ENCODE results near the gene PARD3.

DNA sequence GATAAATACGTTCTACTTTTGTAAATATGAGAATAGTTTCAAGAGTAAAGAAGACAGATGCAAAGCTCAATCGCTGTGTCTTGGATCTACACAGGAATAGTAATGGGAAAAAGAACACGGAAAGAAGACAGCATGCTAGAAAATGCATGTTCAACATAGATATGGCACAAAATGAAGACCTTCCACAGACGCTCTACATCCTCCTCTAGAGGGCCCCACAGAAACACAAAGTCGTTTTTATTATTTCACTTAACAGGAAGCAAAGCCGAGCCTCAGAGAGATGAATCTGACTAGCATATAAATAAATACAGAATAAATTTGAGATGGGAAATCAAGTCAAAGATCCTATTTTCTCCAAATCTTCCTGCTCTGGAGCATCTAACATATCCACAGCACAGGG lies 292.6 kb downstream of the PARD3 start:
- TF ChIP-seq, protein P1, sequence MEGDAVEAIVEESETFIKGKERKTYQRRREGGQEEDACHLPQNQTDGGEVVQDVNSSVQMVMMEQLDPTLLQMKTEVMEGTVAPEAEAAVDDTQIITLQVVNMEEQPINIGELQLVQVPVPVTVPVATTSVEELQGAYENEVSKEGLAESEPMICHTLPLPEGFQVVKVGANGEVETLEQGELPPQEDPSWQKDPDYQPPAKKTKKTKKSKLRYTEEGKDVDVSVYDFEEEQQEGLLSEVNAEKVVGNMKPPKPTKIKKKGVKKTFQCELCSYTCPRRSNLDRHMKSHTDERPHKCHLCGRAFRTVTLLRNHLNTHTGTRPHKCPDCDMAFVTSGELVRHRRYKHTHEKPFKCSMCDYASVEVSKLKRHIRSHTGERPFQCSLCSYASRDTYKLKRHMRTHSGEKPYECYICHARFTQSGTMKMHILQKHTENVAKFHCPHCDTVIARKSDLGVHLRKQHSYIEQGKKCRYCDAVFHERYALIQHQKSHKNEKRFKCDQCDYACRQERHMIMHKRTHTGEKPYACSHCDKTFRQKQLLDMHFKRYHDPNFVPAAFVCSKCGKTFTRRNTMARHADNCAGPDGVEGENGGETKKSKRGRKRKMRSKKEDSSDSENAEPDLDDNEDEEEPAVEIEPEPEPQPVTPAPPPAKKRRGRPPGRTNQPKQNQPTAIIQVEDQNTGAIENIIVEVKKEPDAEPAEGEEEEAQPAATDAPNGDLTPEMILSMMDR (IDR thresholded peaks at IDR 0.05; ENCODE audit: poor library complexity), result peak; percentile 36
- TF ChIP-seq EZH2phosphoT487 (IDR thresholded peaks at IDR 0.05; ENCODE audit: low read depth, severe bottlenecking, unreplicated experiment), result no peak
- TF ChIP-seq EZH2 (IDR thresholded peaks at IDR 0.05; ENCODE audit: borderline replicate concordance), result no peak
